AG04449 (cell line): ENCODE measurements around the gene TMEM100.

Experiments used
- CTCF ChIA-PET: fragments of 350-600 bp; formaldehyde crosslinking; extraction: SDS; loops from one replicate; lab custom pipeline; 2021; ENCODE audit warnings: antibody characterized with exemption; lab: Yijun Ruan, JAX
- POLR2A ChIA-PET: fragments of 400-600, 350-600 bp; formaldehyde crosslinking; extraction: SDS; loops from one replicate; lab custom pipeline; 2020; ENCODE audit warnings: antibody characterized with exemption, inconsistent platforms; lab: Yijun Ruan, JAX
- DNase-seq: peaks from one replicate; pipeline ENCODE4 v3.0.0-alpha.2; 2010; ENCODE audit warnings: low read depth, low spot score
- H3K4me3 ChIP-seq: 2 replicates; pipeline ENCODE4 v1.5.1; 2011; ENCODE audit warnings: low read depth, mild to moderate bottlenecking, control low read depth, low read length
- CTCF ChIP-seq: IDR thresholded peaks from one replicate; pipeline ENCODE4 v1.5.1; 2011; ENCODE audit warnings: mild to moderate bottlenecking, moderate library complexity, low read length, control low read depth, inconsistent platforms; ENCODE audit not compliant: insufficient read depth; ENCODE audit errors: missing control alignments

The TMEM100 gene

GRCh38 chr17:55734128-55734781, 11.6 kb upstream of the TMEM100 start:
- no peak for TF ChIP-seq CTCF
- no peak overlapping the region for H3K4me3 ChIP-seq
- no peak for DNase-seq
- POLR2A ChIA-PET, result interaction anchor here (2.1 kb wide), 1 partner anchor 17 kb away, joined by 13 read pairs; the partner anchor contains the start of gene PCTP
- CTCF ChIA-PET, result interaction anchor here (0.5 to 13.8 kb wide), 16 partner anchors 9 to 1026 kb away, joined by 3 to 184 read pairs (median 4); partner anchors contain the start of genes MMD, PCTP and TMEM100

- no peak for DNase-seq
These were observed 9.1 kb upstream of the TMEM100 start for GRCh38 chr17:55731586-55732250.

GRCh38 chr17:55730808-55731207, 8.1 kb upstream of the TMEM100 start:
- ChIA-PET CTCF (interaction anchor here (0.9 to 13.8 kb wide), 4 partner anchors 9 to 129 kb away, joined by 3 to 184 read pairs (median 3); partner anchors contain the start of genes PCTP and TMEM100), POLR2A (no interaction called here)
- no peak for TF ChIP-seq CTCF
- no peak for DNase-seq
- H3K4me3 ChIP-seq, result no peak overlapping the region

More at GRCh38 chr17:55731586-55732250, 9.1 kb upstream of the TMEM100 start:
- TF ChIP-seq CTCF, result no peak
- CTCF ChIA-PET, result interaction anchor here (5.4 to 13.8 kb wide), 2 partner anchors 11 to 204 kb away, joined by 54 to 184 read pairs; partner anchors contain the start of gene TMEM100
- no peak overlapping the region for H3K4me3 ChIP-seq
- POLR2A ChIA-PET, result no interaction called here

DNA sequence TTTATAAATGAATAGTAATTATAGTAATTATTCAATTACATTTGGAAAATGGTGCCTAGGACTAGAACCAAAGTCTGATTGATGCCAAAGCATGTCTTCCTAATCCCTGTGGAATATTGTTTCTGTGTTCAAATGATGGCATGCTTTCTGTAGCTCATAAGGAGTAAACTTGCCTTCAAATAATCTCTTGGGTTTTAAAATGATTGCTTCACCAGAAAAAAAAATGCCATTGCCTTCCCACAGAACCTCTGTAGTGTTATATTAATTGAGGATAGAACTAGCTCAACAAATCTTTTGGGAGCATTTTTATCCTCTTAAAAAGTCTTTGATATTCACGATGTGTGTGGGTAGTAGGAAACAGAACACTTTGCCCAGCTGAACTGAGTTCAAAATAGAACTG, 7.7 kb upstream of the TMEM100 start:
- ChIA-PET POLR2A (no interaction called here), CTCF (interaction anchor here (0.9 to 13.8 kb wide), 4 partner anchors 9 to 128 kb away, joined by 3 to 184 read pairs (median 3); partner anchors contain the start of genes PCTP and TMEM100)
- H3K4me3 ChIP-seq, result no peak overlapping the region
- TF ChIP-seq CTCF, result no peak
- no peak for DNase-seq

- ChIA-PET POLR2A (no interaction called here), CTCF (interaction anchor here (2.3 to 13.8 kb wide), 2 partner anchors 9 to 203 kb away, joined by 10 to 184 read pairs; partner anchors contain the start of gene TMEM100)
- TF ChIP-seq CTCF, result no peak
- no peak overlapping the region for H3K4me3 ChIP-seq
- no peak for DNase-seq
These were observed 6.8 kb upstream of the TMEM100 start for GRCh38 chr17:55729484-55729883.

DNA sequence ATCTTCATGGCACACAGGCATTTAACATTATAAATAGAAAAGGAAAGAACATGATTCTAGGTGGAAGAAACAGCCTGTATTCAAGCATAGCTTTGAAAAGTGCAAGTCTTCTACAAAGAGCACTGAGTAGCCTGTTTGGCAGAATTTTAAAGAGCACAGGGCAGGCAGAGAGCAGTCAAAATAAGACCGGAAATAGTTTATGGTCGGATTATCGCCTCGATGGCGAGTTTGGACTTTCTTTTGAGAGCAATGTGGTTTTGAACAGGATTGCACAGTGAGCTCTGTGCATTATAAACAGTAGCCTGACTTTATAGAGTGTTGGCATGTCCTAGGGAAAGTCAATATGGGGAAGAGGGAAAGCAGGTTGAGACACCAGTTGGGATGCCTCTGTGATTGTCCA, 6.2 kb upstream of the TMEM100 start:
- CTCF ChIA-PET, result interaction anchor here (0.8 to 13.8 kb wide), 4 partner anchors 8 to 202 kb away, joined by 3 to 184 read pairs (median 7); partner anchors contain the start of gene TMEM100
- no peak overlapping the region for H3K4me3 ChIP-seq
- TF ChIP-seq CTCF, result no peak
- DNase-seq, result no peak
- POLR2A ChIA-PET, result no interaction called here
